Coronary artery (tissue), 2 donors: Measurements from ENCODE around the gene HMCN1.

Source experiments
- DNase-seq: peaks from one replicate; pipeline ENCODE4 v3.0.0-alpha.2; 2017; ENCODE audit warnings: low spot score
- H3K27ac ChIP-seq, 2 donors: fragments of 200-600 bp; sonication (generic); one replicate each; pipeline ENCODE4 v1.5.1; 2016 to 2019
- H3K4me3 ChIP-seq: fragments of 200-600 bp; sonication (generic); 2 replicates; pipeline ENCODE4 v1.5.1; 2016; ENCODE audit warnings: mild to moderate bottlenecking, moderate library complexity
- TF ChIP-seq, protein P1 (sequence below): fragments of 200-600 bp; sonication (generic); IDR thresholded peaks from one replicate; pipeline ENCODE4 v1.5.1; 2019; ENCODE audit warnings: antibody characterized with exemption

The HMCN1 gene

DNA sequence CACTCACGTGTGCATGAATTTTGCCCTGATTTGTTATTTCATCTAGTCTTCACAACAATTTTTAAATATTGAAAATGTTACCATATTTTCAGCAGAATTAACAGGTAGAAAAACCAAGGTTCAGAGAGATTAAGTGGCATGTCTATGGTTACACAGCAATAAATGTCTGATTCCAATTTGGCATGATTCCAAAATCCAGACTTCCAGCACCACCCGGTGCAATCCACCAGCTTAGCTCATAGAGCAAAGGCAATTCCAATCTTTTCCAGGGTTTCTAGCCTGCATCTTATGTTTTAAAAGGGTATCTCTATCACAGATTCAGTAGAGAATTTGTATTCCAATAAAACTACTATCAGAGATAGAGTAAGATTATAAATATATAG lies 479.0 kb downstream of the HMCN1 start:
- TF ChIP-seq, protein P1, sequence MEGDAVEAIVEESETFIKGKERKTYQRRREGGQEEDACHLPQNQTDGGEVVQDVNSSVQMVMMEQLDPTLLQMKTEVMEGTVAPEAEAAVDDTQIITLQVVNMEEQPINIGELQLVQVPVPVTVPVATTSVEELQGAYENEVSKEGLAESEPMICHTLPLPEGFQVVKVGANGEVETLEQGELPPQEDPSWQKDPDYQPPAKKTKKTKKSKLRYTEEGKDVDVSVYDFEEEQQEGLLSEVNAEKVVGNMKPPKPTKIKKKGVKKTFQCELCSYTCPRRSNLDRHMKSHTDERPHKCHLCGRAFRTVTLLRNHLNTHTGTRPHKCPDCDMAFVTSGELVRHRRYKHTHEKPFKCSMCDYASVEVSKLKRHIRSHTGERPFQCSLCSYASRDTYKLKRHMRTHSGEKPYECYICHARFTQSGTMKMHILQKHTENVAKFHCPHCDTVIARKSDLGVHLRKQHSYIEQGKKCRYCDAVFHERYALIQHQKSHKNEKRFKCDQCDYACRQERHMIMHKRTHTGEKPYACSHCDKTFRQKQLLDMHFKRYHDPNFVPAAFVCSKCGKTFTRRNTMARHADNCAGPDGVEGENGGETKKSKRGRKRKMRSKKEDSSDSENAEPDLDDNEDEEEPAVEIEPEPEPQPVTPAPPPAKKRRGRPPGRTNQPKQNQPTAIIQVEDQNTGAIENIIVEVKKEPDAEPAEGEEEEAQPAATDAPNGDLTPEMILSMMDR, result no peak
- no peak for DNase-seq
- H3K4me3 ChIP-seq, result no peak overlapping the region
- H3K27ac ChIP-seq, result no peak overlapping the region

DNA sequence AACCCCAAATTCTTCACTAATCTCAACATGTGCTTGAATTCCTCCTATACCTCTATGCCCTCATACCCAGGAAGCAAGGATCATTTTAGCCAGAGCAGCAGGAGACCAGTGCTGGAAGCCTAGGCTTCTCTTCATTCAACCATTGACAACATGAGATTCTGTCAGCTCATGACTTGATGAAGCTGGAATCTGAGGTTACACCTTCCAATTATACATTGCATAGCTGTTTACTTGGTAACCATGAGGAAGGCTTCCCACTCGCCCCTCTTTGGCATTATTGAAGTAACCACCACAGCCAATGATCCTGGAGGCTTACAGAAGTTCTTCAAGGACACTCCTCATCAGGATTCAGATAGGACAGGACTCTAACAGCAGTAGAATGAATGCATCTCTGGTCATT lies 480.6 kb downstream of the HMCN1 start:
- TF ChIP-seq, protein P1, result no peak
- Histone ChIP-seq H3K4me3 (no peak overlapping the region), H3K27ac (no peak overlapping the region)
- DNase-seq, result no peak

DNA sequence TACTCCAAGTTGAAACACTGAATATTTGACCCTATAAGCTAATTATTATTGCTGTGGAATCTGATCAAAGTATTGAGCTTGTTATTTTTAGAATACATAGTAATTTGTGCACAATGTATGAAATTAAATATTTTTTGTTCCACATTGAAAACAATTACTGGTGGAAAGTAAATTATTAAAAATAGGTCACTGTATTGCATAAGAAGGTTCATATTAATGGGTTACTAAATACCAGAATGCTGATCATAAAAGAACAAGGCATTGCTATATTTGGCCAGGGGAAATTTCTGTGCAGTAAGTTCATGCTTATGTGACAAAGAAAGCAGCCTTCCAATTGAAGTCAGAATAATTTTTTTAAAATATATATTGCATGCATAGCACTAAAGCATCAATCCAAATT lies 481.4 kb downstream of the HMCN1 start:
- TF ChIP-seq, protein P1, result no peak
- Histone ChIP-seq H3K27ac (no peak overlapping the region), H3K4me3 (no peak overlapping the region)
- no peak for DNase-seq

DNA sequence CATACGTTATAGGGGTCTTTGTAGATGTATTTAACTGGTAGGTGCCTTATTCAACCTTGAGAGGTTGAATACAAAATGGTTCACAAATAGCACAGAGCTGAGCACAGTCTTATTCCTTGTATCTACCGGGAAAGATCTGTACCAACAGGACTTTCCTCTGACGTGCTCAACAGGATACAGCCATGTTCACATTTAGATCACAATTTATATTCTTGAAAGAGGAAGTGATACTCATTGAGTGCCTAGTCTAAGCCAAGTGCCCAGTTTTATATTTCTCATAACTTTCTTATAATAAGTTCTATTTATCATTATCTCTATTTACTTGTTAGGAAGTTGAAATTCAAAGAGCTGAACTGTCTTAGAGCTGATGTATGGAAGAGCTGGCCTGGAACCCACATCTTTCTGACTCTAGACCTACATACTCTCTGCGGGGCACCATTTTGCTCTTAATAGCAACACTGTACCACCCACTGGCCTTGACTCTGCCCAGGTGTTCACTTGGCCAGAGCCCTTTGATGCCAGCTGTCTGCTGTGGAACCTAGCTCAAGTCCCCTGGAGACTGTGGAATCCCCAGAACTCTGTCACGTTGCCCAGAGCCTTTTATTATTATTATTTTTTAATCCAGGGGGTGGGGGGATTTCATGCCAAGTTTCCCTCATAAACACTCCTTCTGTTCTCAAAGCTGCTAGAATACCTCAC lies 484.6 kb downstream of the HMCN1 start:
- H3K27ac ChIP-seq, result no peak overlapping the region
- no peak overlapping the region for H3K4me3 ChIP-seq
- TF ChIP-seq, protein P1, result no peak
- DNase-seq, result no peak

DNA sequence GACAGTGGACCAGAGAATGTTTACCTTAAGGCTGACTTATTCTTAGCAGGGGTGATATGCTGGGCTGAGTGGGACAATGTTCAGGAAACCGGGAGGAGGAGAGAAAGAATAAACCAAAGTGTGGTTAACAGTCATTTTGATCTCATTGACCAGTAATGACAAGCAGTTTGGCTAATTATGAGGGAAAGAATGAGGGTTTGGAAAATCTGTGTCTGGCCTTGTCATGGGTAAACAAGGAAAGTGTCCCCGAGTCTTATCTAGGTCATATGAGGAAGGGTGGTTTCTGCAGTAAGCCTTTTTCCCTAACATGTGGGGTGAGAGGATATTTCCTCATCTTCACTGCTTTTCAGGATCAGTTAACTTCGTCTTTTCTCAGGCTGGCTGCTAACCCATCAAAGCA lies 485.9 kb downstream of the HMCN1 start:
- H3K27ac ChIP-seq, result no peak overlapping the region
- TF ChIP-seq, protein P1, result no peak

DNA sequence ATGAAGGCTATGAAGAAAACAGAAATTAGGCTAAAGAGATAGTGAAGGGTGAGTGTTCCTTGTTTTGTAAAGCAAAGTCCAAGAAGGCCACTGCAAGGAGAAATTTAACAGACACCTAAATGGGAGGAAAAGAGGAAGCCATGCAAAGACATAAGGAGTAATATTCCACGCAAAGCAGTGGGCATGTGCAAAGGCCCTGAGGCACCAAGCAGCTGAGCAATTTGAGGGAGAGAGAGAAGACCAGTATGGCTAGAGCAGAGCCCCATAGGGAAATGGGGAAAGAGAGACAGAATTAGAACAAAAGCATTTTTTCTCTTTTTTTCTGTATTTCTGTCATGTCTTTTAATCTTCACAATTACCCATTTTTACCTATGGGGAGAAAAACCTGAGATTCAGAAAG lies 486.7 kb downstream of the HMCN1 start:
- TF ChIP-seq, protein P1, result no peak
- H3K4me3 ChIP-seq, result no peak overlapping the region
- no peak for DNase-seq
- no peak overlapping the region for H3K27ac ChIP-seq

More for the DNA sequence above, 485.9 kb downstream of the HMCN1 start:
- H3K4me3 ChIP-seq, result no peak overlapping the region
- no peak for DNase-seq

DNA sequence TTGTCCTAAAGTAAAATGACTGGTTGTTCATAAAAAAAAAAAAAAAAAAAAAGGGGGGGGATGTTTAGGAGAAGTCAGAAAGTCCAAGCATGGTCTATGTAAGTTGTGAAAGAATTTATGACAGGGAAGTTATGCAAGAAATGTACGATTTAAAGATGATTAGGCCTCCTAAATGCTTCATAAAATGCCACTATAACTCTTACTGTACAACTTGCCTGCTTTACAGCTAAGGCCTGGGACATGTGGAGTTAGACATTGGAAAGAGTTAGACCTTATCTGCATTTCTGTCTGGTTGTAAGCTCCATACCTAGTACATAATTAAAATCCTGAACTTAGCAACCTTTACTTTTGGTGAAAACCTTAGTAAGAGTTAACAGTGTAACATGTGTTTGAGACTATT lies 490.9 kb downstream of the HMCN1 start:
- TF ChIP-seq, protein P1, result no peak
- Histone ChIP-seq H3K27ac (no peak overlapping the region), H3K4me3 (no peak overlapping the region)
- no peak for DNase-seq
